ENCODE data around the gene DGKI. TPM values are rescaled to one million over a fixed set of nuclear protein-coding genes. Genes with fewer than 3 reads are reported as not detected.

The DGKI gene
- polyA plus RNA-seq, 1 donor, result 1.4 TPM

- H3K27me3 ChIP-seq (ENCODE audit: control insufficient read depth, insufficient read depth, low read length), result no peaks in the 10 kb centered on the region
- DNase-seq, result no peak
- H3K36me3 ChIP-seq (ENCODE audit: control insufficient read depth, insufficient read depth, low read length), result no peaks in the 10 kb centered on the region
- no peak overlapping the region for H3K4me3 ChIP-seq (ENCODE audit: low read length)
- no peaks in the 10 kb centered on the region for H3K9me3 ChIP-seq (ENCODE audit: control insufficient read depth, low read depth, low read length)
- no CpG with 5 or more reads among the region's 1 CpG for WGBS (ENCODE audit: insufficient coverage, low lambda C conversion rate)
- no peak overlapping the region for H3K27ac ChIP-seq (ENCODE audit: low read length)
- H3K4me1 ChIP-seq (ENCODE audit: control insufficient read depth, insufficient read depth, low read length), result no peaks in the 10 kb centered on the region
These were observed 362.4 kb downstream of the DGKI start for GRCh38 chr7:137484326-137484725.

GRCh38 chr7:137482466-137482865 lies 364.3 kb downstream of the DGKI start:
- no peak for DNase-seq
- Histone ChIP-seq H3K27me3 (ENCODE audit: control insufficient read depth, insufficient read depth, low read length) (no peaks in the 10 kb centered on the region), H3K36me3 (ENCODE audit: control insufficient read depth, insufficient read depth, low read length) (no peaks in the 10 kb centered on the region), H3K4me3 (ENCODE audit: low read length) (no peak overlapping the region), H3K4me1 (ENCODE audit: control insufficient read depth, insufficient read depth, low read length) (no peaks in the 10 kb centered on the region), H3K9me3 (ENCODE audit: control insufficient read depth, low read depth, low read length) (no peaks in the 10 kb centered on the region), H3K27ac (ENCODE audit: low read length) (no peak overlapping the region)
- WGBS (ENCODE audit: insufficient coverage, low lambda C conversion rate), result 81% methylated on average over 3 of the region's 4 CpGs

GRCh38 chr7:137480824-137481365 lies 365.9 kb downstream of the DGKI start:
- Histone ChIP-seq H3K9me3 (ENCODE audit: control insufficient read depth, low read depth, low read length) (no peaks in the 10 kb centered on the region), H3K27ac (ENCODE audit: low read length) (no peak overlapping the region), H3K4me1 (ENCODE audit: control insufficient read depth, insufficient read depth, low read length) (no peaks in the 10 kb centered on the region), H3K4me3 (ENCODE audit: low read length) (no peak overlapping the region), H3K36me3 (ENCODE audit: control insufficient read depth, insufficient read depth, low read length) (no peaks in the 10 kb centered on the region), H3K27me3 (ENCODE audit: control insufficient read depth, insufficient read depth, low read length) (no peaks in the 10 kb centered on the region)
- DNase-seq, result no peak
- 67% methylated on average over 1 of the region's 3 CpGs for WGBS (ENCODE audit: insufficient coverage, low lambda C conversion rate)

GRCh38 chr7:137480401-137480800 lies 366.4 kb downstream of the DGKI start:
- DNase-seq, result no peak
- Histone ChIP-seq H3K36me3 (ENCODE audit: control insufficient read depth, insufficient read depth, low read length) (no peaks in the 10 kb centered on the region), H3K27ac (ENCODE audit: low read length) (no peak overlapping the region), H3K27me3 (ENCODE audit: control insufficient read depth, insufficient read depth, low read length) (no peaks in the 10 kb centered on the region), H3K4me3 (ENCODE audit: low read length) (no peak overlapping the region), H3K9me3 (ENCODE audit: control insufficient read depth, low read depth, low read length) (no peaks in the 10 kb centered on the region), H3K4me1 (ENCODE audit: control insufficient read depth, insufficient read depth, low read length) (no peaks in the 10 kb centered on the region)
- no CpG with 5 or more reads among the region's 1 CpG for WGBS (ENCODE audit: insufficient coverage, low lambda C conversion rate)

GRCh38 chr7:137476937-137477336 lies 369.8 kb downstream of the DGKI start:
- Histone ChIP-seq H3K4me3 (ENCODE audit: low read length) (no peak overlapping the region), H3K9me3 (ENCODE audit: control insufficient read depth, low read depth, low read length) (no peaks in the 10 kb centered on the region), H3K4me1 (ENCODE audit: control insufficient read depth, insufficient read depth, low read length) (no peaks in the 10 kb centered on the region), H3K36me3 (ENCODE audit: control insufficient read depth, insufficient read depth, low read length) (no peaks in the 10 kb centered on the region), H3K27me3 (ENCODE audit: control insufficient read depth, insufficient read depth, low read length) (no peaks in the 10 kb centered on the region), H3K27ac (ENCODE audit: low read length) (no peak overlapping the region)
- no CpG with 5 or more reads among the region's 1 CpG for WGBS (ENCODE audit: insufficient coverage, low lambda C conversion rate)
- DNase-seq, result no peak

- Histone ChIP-seq H3K4me3 (ENCODE audit: low read length) (no peak overlapping the region), H3K4me1 (ENCODE audit: control insufficient read depth, insufficient read depth, low read length) (no peaks in the 10 kb centered on the region), H3K27me3 (ENCODE audit: control insufficient read depth, insufficient read depth, low read length) (no peaks in the 10 kb centered on the region), H3K36me3 (ENCODE audit: control insufficient read depth, insufficient read depth, low read length) (no peaks in the 10 kb centered on the region), H3K9me3 (ENCODE audit: control insufficient read depth, low read depth, low read length) (no peaks in the 10 kb centered on the region), H3K27ac (ENCODE audit: low read length) (no peak overlapping the region)
- WGBS (ENCODE audit: insufficient coverage, low lambda C conversion rate), result 93% methylated on average over 3 of the region's 7 CpGs
- no peak for DNase-seq
These were observed 370.8 kb downstream of the DGKI start for GRCh38 chr7:137475966-137476365.

GRCh38 chr7:137474540-137475026 lies 372.2 kb downstream of the DGKI start:
- H3K27ac ChIP-seq (ENCODE audit: low read length), result no peak overlapping the region
- no peaks in the 10 kb centered on the region for H3K36me3 ChIP-seq (ENCODE audit: control insufficient read depth, insufficient read depth, low read length)
- WGBS (ENCODE audit: insufficient coverage, low lambda C conversion rate), result 93% methylated on average over 7 of the region's 11 CpGs
- DNase-seq, result no peak
- no peaks in the 10 kb centered on the region for H3K4me1 ChIP-seq (ENCODE audit: control insufficient read depth, insufficient read depth, low read length)
- no peaks in the 10 kb centered on the region for H3K27me3 ChIP-seq (ENCODE audit: control insufficient read depth, insufficient read depth, low read length)
- no peak overlapping the region for H3K4me3 ChIP-seq (ENCODE audit: low read length)
- H3K9me3 ChIP-seq (ENCODE audit: control insufficient read depth, low read depth, low read length), result no peaks in the 10 kb centered on the region

GRCh38 chr7:137471128-137471527 lies 375.6 kb downstream of the DGKI start:
- DNase-seq, result no peak
- WGBS (ENCODE audit: insufficient coverage, low lambda C conversion rate), result no CpG with 5 or more reads among the region's 3 CpGs
- no peaks in the 10 kb centered on the region for H3K4me1 ChIP-seq (ENCODE audit: control insufficient read depth, insufficient read depth, low read length)
- H3K4me3 ChIP-seq (ENCODE audit: low read length), result no peak overlapping the region
- H3K36me3 ChIP-seq (ENCODE audit: control insufficient read depth, insufficient read depth, low read length), result no peaks in the 10 kb centered on the region
- no peaks in the 10 kb centered on the region for H3K9me3 ChIP-seq (ENCODE audit: control insufficient read depth, low read depth, low read length)
- no peak overlapping the region for H3K27ac ChIP-seq (ENCODE audit: low read length)
- H3K27me3 ChIP-seq (ENCODE audit: control insufficient read depth, insufficient read depth, low read length), result no peaks in the 10 kb centered on the region

GRCh38 chr7:137469858-137470257 lies 376.9 kb downstream of the DGKI start:
- Histone ChIP-seq H3K27ac (ENCODE audit: low read length) (no peak overlapping the region), H3K9me3 (ENCODE audit: control insufficient read depth, low read depth, low read length) (no peaks in the 10 kb centered on the region), H3K27me3 (ENCODE audit: control insufficient read depth, insufficient read depth, low read length) (no peaks in the 10 kb centered on the region), H3K36me3 (ENCODE audit: control insufficient read depth, insufficient read depth, low read length) (no peaks in the 10 kb centered on the region), H3K4me3 (ENCODE audit: low read length) (no peak overlapping the region), H3K4me1 (ENCODE audit: control insufficient read depth, insufficient read depth, low read length) (no peaks in the 10 kb centered on the region)
- 93% methylated on average over 4 of the region's 6 CpGs for WGBS (ENCODE audit: insufficient coverage, low lambda C conversion rate)
- no peak for DNase-seq

- Histone ChIP-seq H3K4me3 (ENCODE audit: low read length) (no peak overlapping the region), H3K27me3 (ENCODE audit: control insufficient read depth, insufficient read depth, low read length) (no peaks in the 10 kb centered on the region), H3K9me3 (ENCODE audit: control insufficient read depth, low read depth, low read length) (no peaks in the 10 kb centered on the region), H3K4me1 (ENCODE audit: control insufficient read depth, insufficient read depth, low read length) (no peaks in the 10 kb centered on the region), H3K27ac (ENCODE audit: low read length) (no peak overlapping the region), H3K36me3 (ENCODE audit: control insufficient read depth, insufficient read depth, low read length) (no peaks in the 10 kb centered on the region)
- no peak for DNase-seq
- no CpG with 5 or more reads among the region's 5 CpGs for WGBS (ENCODE audit: insufficient coverage, low lambda C conversion rate)
These were observed 377.5 kb downstream of the DGKI start for GRCh38 chr7:137469191-137469811.

- Histone ChIP-seq H3K9me3 (ENCODE audit: control insufficient read depth, low read depth, low read length) (no peaks in the 10 kb centered on the region), H3K27ac (ENCODE audit: low read length) (no peak overlapping the region), H3K27me3 (ENCODE audit: control insufficient read depth, insufficient read depth, low read length) (no peaks in the 10 kb centered on the region), H3K4me3 (ENCODE audit: low read length) (no peak overlapping the region), H3K36me3 (ENCODE audit: control insufficient read depth, insufficient read depth, low read length) (no peaks in the 10 kb centered on the region), H3K4me1 (ENCODE audit: control insufficient read depth, insufficient read depth, low read length) (no peaks in the 10 kb centered on the region)
- no peak for DNase-seq
- WGBS (ENCODE audit: insufficient coverage, low lambda C conversion rate), result no CpG with 5 or more reads among the region's 5 CpGs
These were observed 383.9 kb downstream of the DGKI start for GRCh38 chr7:137462847-137463246.
